ENCODE measurements around the gene SYNE2. TPM values are rescaled to one million over a fixed set of nuclear protein-coding genes. Genes with fewer than 3 reads are reported as not detected.

SYNE2 gene
- total RNA-seq, 1 donor, result 25.8 TPM

DNA sequence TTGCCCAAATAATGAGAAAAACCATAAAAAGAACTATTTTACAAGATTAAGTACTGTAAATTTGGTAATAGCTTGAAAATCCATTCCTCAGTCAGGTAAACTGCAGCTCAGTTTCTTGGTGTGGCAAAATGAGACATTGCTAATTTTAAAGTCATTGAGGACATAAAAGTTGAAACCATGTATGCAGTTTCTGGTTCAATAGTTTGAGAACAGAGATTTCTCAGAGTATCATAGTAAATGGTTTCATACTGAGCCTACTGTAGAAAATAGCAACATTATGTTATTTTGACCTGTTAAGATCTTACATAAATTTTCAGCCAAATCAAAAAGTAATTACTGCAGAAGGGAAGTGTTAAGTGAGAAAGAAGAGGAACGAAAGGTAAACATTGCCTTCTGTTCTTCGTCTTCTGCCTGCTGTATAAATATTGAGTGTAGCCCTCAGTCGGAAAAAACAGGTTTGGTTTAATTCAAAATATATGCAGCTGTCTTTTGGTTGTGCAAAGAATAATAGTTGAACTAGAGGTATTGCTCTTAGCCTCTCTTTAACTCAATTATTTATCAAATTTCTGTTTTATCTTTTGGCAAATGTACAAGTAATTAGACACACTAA, 119.6 kb downstream of the SYNE2 start:
- H3K4me3 ChIP-seq (ENCODE audit: low read depth, low read length), result no peak overlapping the region
- TF ChIP-seq, protein P1, sequence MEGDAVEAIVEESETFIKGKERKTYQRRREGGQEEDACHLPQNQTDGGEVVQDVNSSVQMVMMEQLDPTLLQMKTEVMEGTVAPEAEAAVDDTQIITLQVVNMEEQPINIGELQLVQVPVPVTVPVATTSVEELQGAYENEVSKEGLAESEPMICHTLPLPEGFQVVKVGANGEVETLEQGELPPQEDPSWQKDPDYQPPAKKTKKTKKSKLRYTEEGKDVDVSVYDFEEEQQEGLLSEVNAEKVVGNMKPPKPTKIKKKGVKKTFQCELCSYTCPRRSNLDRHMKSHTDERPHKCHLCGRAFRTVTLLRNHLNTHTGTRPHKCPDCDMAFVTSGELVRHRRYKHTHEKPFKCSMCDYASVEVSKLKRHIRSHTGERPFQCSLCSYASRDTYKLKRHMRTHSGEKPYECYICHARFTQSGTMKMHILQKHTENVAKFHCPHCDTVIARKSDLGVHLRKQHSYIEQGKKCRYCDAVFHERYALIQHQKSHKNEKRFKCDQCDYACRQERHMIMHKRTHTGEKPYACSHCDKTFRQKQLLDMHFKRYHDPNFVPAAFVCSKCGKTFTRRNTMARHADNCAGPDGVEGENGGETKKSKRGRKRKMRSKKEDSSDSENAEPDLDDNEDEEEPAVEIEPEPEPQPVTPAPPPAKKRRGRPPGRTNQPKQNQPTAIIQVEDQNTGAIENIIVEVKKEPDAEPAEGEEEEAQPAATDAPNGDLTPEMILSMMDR (IDR thresholded peaks at IDR 0.05; ENCODE audit: insufficient read depth, low read length), result no peak
- no peak for DNase-seq (ENCODE audit: low read depth)

DNA sequence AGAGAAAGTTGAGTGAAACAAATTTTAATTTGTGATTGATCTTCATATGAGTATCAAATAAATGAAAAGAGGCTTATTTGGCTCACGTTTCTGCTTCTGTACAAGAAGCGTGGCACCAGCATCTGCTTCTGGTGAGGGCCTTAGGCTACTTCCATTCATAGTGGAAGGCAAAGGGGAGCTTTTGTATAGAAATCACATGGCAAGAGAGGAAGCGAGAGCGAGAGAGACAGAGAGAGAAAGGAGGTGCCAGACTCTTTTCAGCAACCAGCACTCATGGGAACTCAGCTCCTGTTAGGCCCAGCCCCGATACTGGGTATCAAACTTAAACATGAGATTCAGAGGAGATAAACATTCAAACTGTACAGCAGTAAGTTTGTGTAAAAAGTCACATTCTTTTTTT, 121.4 kb downstream of the SYNE2 start:
- H3K4me3 ChIP-seq (ENCODE audit: low read depth, low read length), result no peak overlapping the region
- TF ChIP-seq, protein P1 (IDR thresholded peaks at IDR 0.05; ENCODE audit: insufficient read depth, low read length), result no peak
- no peak for DNase-seq (ENCODE audit: low read depth)

DNA sequence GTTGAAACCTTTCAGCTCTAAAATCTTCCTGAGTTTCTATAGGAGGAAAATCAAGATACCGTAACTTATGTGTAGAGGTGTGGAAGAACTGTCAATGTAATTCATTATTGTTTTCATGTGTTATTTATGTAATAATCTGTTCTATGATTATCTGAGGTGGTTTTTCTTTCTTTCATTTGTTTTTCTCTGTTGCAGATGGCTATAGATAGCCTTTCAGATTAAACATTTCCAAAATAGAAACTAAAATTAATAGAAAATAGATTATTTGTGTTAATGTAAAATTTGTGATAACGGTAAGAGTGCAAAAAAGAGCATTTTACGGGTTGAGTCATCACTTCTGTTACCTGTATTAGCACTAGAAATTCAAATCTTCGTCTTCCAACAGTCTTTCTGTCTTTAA, 128.8 kb downstream of the SYNE2 start:
- DNase-seq (ENCODE audit: low read depth), result no peak
- H3K4me3 ChIP-seq (ENCODE audit: low read depth, low read length), result no peak overlapping the region
- TF ChIP-seq, protein P1 (IDR thresholded peaks at IDR 0.05; ENCODE audit: insufficient read depth, low read length), result no peak

DNA sequence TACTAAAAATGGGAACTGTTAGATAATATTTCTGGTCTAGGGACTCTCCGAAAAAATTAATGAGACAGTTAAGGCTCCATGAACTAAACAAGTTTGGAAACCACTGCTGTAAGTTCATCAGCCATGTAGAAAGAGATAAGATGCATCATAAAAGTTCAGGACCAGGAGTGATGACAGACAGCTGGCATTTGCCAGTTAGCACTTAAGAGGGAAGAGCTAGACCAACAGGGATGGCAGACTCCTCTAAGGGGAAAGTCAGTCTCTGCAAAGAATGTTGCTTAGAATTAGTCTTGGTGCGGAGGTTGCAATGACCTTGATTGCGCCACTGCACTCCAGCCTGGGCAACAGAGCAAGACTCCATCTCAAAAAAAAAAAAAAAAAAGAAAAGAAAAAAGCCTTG, 129.4 kb downstream of the SYNE2 start:
- TF ChIP-seq, protein P1 (IDR thresholded peaks at IDR 0.05; ENCODE audit: insufficient read depth, low read length), result no peak
- no peak overlapping the region for H3K4me3 ChIP-seq (ENCODE audit: low read depth, low read length)
- DNase-seq (ENCODE audit: low read depth), result no peak

DNA sequence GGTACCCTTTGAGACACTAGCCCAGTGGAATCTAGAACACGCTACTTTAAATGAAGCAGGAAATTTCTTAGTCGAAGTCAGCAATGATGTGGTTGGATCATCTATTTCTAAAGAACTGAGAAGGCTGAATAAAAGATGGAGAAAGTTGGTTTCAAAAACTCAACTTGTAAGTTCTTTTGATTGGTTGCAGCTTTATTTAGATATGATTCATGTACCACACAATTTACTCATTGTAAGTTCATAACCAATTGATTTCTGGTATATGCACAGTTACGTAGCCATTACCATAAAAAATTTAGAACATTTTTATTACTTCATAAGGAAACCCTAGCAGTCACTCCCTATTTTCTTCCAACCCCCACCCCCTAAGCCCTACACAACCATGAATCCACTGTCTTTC, 129.8 kb downstream of the SYNE2 start:
- DNase-seq (ENCODE audit: low read depth), result no peak

DNA sequence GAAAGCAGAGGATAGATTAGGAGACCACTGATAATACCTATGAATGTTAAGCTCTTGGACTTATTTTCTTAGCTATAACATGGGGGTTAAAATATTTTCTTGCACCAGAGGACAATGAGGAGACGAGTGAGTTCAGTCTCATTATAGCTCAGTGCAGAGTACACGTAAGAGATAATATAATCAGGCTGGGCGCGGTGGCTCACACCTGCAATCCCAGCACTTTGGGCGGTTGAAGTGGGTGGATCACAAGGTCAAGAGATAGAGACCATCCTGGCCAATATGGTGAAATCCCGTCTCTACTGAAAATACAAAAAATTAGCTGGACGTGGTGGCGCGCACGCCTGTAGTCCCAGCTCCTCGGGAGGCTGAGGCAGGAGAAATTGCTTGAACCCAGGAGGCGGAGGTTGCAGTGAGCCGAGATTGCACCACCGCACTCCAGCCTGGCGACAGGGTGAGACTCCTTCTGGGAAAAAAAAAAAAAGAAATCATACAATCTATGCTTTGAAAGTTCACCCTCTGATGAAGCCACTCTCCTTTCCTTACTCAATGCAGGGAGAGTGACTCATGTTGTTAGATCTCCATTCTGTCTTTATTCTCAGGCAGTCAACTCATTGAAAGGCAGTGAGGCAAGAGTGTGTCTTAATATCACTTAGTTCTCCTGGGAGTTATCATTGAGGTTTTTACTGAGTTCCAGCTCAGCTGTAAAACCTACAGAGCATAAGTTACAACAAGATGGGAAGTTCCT, 134.2 kb downstream of the SYNE2 start:
- TF ChIP-seq, protein P1 (IDR thresholded peaks at IDR 0.05; ENCODE audit: insufficient read depth, low read length), result no peak
- no peak overlapping the region for H3K4me3 ChIP-seq (ENCODE audit: low read depth, low read length)
- DNase-seq (ENCODE audit: low read depth), result peak; percentile 82

More for the DNA sequence above, 129.8 kb downstream of the SYNE2 start:
- TF ChIP-seq, protein P1 (IDR thresholded peaks at IDR 0.05; ENCODE audit: insufficient read depth, low read length), result no peak
- no peak overlapping the region for H3K4me3 ChIP-seq (ENCODE audit: low read depth, low read length)
